ENCODE results near the gene HTR3E. TPM values are rescaled to one million over a fixed set of nuclear protein-coding genes. Genes with fewer than 3 reads are reported as not detected.
"Not testable (repeated sequence)": the region's sequence is repeated elsewhere in the genome, so short reads cannot be mapped to it uniquely, and the experiment has no call there.

The HTR3E gene
- total and polyA plus RNA-seq, 7 donors: 0.54 to 1.2 TPM; not detected in 5

DNA sequence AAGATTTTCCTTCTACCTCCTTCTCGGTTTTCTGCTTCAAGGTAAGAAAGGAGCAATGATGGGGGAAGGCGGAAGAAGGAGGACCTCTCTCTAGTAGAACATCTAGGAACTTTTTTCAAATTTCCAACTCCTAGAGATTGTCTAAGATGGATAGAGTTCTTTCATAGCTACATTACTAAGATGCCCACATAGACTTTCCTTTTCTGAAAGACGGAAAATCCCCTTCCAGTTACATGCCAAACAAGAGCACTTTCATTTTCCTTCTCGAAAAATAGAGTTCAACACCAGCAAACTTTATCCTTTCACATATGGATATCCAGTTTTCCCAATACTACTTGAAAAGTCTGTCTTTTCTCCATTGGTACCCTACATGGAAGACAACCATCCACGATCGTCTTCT lies 692 bp downstream of the HTR3E start:
- Histone ChIP-seq H3K4me1 (no peaks in the 10 kb centered on the region), H3K36me3 (no peaks in the 10 kb centered on the region), H3K27ac (no peak overlapping the region), H3K9me3 (peaks cover 0 to 4% (median under 1%) of the 10 kb centered on the region in 4 donors), H3K4me3 (no peak overlapping the region), H3K27me3 (no peaks in the 10 kb centered on the region)
- 90% methylated on average over 6 of the region's 6 CpGs for WGBS, 2 donors
- intact Hi-C loops (cut with DNase I): no loop called here
- no peak for DNase-seq
- TF ChIP-seq, protein P1, sequence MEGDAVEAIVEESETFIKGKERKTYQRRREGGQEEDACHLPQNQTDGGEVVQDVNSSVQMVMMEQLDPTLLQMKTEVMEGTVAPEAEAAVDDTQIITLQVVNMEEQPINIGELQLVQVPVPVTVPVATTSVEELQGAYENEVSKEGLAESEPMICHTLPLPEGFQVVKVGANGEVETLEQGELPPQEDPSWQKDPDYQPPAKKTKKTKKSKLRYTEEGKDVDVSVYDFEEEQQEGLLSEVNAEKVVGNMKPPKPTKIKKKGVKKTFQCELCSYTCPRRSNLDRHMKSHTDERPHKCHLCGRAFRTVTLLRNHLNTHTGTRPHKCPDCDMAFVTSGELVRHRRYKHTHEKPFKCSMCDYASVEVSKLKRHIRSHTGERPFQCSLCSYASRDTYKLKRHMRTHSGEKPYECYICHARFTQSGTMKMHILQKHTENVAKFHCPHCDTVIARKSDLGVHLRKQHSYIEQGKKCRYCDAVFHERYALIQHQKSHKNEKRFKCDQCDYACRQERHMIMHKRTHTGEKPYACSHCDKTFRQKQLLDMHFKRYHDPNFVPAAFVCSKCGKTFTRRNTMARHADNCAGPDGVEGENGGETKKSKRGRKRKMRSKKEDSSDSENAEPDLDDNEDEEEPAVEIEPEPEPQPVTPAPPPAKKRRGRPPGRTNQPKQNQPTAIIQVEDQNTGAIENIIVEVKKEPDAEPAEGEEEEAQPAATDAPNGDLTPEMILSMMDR (IDR thresholded peaks at IDR 0.05): no peak
- TF ChIP-seq POLR2A (IDR thresholded peaks at IDR 0.05): no peak
- no peak for TF ChIP-seq EP300 (IDR thresholded peaks at IDR 0.05)

DNA sequence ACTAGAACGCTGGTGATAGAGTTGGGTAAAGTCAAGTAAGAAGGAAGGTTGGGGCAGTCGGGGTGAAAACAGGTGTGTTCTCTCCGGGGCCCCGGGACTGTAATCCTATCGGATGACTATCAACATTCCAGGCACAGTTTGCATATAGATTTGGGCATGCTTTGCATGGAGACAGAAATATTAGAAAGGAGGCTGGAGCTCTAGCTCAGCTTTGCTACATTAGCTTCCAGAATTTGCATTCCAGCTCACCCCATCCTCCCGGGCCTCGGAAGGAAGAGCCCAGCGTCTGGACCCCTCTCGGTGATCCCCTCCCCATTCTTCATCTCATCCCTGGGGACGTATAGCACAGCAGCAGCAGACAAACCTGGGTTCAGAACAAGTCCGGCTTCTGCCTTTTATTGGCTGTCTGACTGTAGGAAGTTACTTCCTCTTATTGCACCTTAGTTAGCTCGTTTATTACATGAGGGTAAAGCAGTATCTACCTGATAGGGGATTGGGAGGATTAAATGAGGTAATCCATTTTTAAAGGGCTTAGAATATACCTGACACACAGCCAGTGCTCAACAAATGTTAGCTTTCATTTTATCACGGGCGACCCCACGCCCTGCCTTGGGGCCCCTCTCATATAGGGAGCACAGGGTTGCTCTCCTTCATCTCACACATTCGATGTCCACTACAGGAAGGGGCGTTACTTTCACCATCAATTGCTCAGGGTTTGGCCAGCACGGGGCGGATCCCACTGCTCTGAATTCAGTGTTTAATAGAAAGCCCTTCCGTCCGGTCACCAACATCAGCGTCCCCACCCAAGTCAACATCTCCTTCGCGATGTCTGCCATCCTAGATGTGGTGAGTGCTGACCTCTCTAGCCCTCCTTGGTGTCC lies 3.2 kb downstream of the HTR3E start:
- no peak overlapping the region for H3K27ac ChIP-seq
- 33 to 61% methylated on average over 24 of the region's 24 CpGs for WGBS, 2 donors
- DNase-seq: no peak
- H3K27me3 ChIP-seq: no peaks in the 10 kb centered on the region
- no peak overlapping the region for H3K4me3 ChIP-seq
- H3K4me1 ChIP-seq: no peaks in the 10 kb centered on the region
- TF ChIP-seq, protein P1 (IDR thresholded peaks at IDR 0.05): no peak
- TF ChIP-seq POLR2AphosphoS5 (IDR thresholded peaks at IDR 0.05) (no peak), POLR2A (IDR thresholded peaks at IDR 0.05) (no peak), EP300 (IDR thresholded peaks at IDR 0.05) (no peak)
- intact Hi-C loops (cut with DNase I): no loop called here
- H3K36me3 ChIP-seq: no peaks in the 10 kb centered on the region
- no peaks in the 10 kb centered on the region for H3K9me3 ChIP-seq

DNA sequence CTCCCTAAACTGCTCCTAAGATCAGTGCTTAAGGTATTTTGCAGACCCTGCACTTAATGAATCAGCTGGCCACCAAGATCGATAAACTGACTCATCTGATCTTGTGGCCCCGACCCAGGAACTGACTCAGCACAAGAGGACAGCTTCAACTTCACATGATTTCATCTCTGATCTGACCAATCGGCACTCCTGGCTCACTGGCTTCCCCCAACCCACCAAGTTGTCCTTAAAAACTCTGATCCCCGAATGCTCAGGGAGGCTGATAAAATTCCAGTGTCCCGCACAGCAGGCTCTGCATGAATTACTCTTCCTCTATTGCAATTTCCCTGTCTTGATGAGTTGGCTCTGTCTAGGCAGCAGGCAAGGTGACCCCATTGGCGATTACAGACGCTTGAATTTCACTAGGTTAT lies 13.5 kb downstream of the HTR3E start:
- DNase-seq: no peak
- H3K4me3 ChIP-seq: no peak overlapping the region
- H3K9me3 ChIP-seq: no peaks in the 10 kb centered on the region
- H3K4me1 ChIP-seq: no peaks in the 10 kb centered on the region
- H3K36me3 ChIP-seq: no peaks in the 10 kb centered on the region
- intact Hi-C loops (cut with DNase I): no loop called here
- TF ChIP-seq, protein P1 (IDR thresholded peaks at IDR 0.05): no peak
- no peaks in the 10 kb centered on the region for H3K27me3 ChIP-seq
- no peak overlapping the region for H3K27ac ChIP-seq
- 70 to 73% methylated on average over 7 of the region's 7 CpGs for WGBS, 2 donors

DNA sequence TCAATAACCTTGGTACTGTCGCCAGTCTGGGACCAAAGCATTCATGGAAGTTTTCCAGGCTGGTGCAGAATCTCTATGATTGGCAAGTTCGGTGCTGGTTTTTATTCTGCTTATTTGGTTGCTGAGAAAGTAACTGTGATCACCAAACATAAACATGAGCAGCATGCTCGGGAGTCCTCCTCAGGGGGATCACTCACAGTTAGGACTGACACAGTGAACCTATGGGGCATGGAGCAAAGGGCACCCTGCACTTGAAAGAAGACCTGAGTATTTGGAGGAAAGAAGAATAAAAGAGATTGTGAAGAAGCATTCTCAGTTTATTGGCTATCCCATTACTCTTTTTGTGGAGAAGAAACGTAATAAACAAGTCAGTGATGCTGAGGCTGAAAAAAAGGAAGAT lies 19.2 kb downstream of the HTR3E start:
- H3K4me3 ChIP-seq: no peak overlapping the region
- intact Hi-C loops (cut with DNase I): no loop called here
- no peaks in the 10 kb centered on the region for H3K4me1 ChIP-seq
- TF ChIP-seq, protein P1 (IDR thresholded peaks at IDR 0.05): no peak
- no peak for TF ChIP-seq POLR2AphosphoS5 (IDR thresholded peaks at IDR 0.05)
- no peak overlapping the region for H3K27ac ChIP-seq
- H3K27me3 ChIP-seq: no peaks in the 10 kb centered on the region
- DNase-seq: no peak
- H3K36me3 ChIP-seq: no peaks in the 10 kb centered on the region
- WGBS, 2 donors: 88 to 90% methylated on average over 4 of the region's 4 CpGs
- H3K9me3 ChIP-seq: no peaks in the 10 kb centered on the region

DNA sequence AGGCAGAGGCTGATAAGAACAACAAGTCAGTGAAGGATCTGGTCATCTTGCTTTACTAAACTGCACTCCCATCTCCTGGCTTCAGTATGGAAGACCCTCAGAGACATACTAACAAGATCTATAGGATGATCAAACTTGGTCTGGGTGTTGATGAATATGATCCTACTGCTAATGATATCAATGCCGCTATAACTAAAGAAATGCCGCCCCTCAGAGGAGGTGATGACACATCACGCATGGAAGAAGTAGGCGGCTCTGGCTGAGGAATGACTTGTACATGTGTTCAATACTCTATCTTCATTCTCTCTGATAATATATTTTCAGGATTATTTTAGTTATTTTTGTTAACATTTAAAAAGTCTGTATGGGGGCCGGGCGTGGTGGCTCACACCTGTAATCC lies 20.8 kb downstream of the HTR3E start:
- no peaks in the 10 kb centered on the region for H3K9me3 ChIP-seq
- H3K27ac ChIP-seq: no peak overlapping the region
- TF ChIP-seq POLR2AphosphoS5 (IDR thresholded peaks at IDR 0.05) (no peak), EP300 (IDR thresholded peaks at IDR 0.05) (no peak), POLR2A (IDR thresholded peaks at IDR 0.05) (no peak)
- TF ChIP-seq, protein P1 (IDR thresholded peaks at IDR 0.05): no peak
- no peak overlapping the region for H3K4me3 ChIP-seq
- intact Hi-C loops (cut with DNase I): no loop called here
- no peaks in the 10 kb centered on the region for H3K36me3 ChIP-seq
- H3K27me3 ChIP-seq: no peaks in the 10 kb centered on the region
- DNase-seq: no peak
- no peaks in the 10 kb centered on the region for H3K4me1 ChIP-seq
- WGBS, 2 donors: 94 to 97% methylated on average over 6 of the region's 6 CpGs

DNA sequence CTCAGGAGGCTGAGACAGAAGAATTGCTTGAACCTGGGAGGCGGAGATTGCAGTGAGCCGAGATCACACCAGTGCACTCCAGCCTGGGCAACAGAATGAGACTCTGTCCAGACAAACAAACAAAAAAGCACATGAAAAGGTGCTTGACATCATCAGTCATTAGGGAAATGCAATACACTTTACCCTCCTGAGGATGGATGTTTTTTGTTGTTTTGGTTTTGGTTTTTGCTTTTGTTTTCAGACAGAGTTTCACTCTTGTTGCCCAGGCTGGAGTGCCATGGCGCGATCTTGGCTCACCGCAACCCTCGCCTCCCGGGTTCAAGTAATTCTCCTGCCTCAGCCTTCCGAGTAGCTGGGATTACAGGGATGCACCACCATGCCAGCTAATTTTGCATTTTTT lies 24.2 kb downstream of the HTR3E start:
- intact Hi-C loops (cut with DNase I); DNase-seq; H3K4me1 ChIP-seq; H3K9me3 ChIP-seq; H3K27me3 ChIP-seq; H3K36me3 ChIP-seq; H3K4me3 ChIP-seq; H3K27ac ChIP-seq: not testable (repeated sequence)
- 94 to 97% methylated on average over 8 of the region's 8 CpGs for WGBS, 2 donors
